GM12875 (cell line): ENCODE data around the gene TENM3.

Experiments used
- H3K4me3 ChIP-seq: one replicate; pipeline ENCODE4 v1.5.1; 2011; ENCODE audit warnings: low read depth, low read length, control low read depth
- TF ChIP-seq, protein P1 (sequence below): IDR thresholded peaks from 2 replicates; pipeline ENCODE4 v1.5.1; 2011; ENCODE audit warnings: low read depth, mild to moderate bottlenecking, control low read depth, inconsistent platforms, low read length, moderate library complexity, borderline replicate concordance; ENCODE audit not compliant: insufficient read depth

The TENM3 gene

DNA sequence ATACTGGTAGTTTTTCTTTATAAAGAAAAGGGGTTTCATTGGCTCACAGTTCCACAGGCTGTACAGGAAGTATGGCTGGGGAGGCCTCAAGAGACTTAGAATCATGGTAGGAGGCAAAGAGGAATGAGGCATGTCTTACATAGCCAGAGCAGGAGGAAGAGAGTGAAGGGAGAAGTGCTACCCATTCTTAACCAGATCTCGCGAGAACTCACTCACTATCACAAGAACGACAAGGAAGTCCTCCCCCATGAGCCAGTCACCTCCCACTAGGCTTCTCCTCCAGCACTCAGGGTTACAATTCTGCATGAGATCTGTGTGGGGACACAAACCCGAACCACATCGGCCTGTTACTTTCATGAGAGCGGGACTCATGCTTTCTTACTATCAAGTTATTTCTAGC is 240.5 kb downstream of the TENM3 start:
- TF ChIP-seq, protein P1, sequence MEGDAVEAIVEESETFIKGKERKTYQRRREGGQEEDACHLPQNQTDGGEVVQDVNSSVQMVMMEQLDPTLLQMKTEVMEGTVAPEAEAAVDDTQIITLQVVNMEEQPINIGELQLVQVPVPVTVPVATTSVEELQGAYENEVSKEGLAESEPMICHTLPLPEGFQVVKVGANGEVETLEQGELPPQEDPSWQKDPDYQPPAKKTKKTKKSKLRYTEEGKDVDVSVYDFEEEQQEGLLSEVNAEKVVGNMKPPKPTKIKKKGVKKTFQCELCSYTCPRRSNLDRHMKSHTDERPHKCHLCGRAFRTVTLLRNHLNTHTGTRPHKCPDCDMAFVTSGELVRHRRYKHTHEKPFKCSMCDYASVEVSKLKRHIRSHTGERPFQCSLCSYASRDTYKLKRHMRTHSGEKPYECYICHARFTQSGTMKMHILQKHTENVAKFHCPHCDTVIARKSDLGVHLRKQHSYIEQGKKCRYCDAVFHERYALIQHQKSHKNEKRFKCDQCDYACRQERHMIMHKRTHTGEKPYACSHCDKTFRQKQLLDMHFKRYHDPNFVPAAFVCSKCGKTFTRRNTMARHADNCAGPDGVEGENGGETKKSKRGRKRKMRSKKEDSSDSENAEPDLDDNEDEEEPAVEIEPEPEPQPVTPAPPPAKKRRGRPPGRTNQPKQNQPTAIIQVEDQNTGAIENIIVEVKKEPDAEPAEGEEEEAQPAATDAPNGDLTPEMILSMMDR, result no peak
- H3K4me3 ChIP-seq, result no peak overlapping the region

DNA sequence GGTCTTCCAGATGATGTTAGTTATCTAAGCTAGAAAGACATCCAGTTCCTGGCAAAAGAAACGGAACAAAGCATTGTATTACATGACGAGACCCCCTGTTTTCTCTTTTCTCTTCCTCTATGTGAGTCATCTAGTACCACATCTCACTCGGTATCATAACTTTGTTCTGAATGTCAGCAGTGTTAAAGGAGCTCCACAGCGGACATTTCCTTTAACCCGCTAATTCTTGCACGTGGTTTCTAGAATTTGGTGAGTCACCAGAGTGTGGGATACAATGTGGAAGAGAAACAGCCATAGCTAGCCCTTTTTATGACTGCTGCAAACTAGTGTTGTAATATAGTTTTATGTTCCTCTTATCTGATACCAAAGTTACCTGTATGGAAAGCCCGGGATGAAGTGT is 243.7 kb downstream of the TENM3 start:
- TF ChIP-seq, protein P1, result no peak
- H3K4me3 ChIP-seq, result no peak overlapping the region

DNA sequence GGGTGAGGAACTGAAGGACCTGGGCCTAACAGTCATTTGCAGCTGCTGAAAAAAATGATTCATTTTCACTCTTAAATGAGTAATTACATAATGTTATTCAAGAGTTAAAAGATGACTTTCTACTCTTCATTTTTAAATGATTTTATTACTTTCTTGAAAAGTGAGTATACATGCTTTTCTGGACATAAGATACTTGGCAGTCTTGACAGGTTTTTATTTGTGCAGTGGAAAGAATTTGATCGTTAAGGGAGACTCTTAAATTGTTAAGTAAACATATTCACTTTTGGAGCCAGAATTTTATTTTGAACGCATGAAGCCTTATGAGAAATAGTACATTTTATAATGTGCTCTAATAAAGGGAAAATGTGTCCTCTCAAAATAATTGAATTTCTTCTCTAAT is 245.7 kb downstream of the TENM3 start:
- no peak overlapping the region for H3K4me3 ChIP-seq
- TF ChIP-seq, protein P1, result no peak

DNA sequence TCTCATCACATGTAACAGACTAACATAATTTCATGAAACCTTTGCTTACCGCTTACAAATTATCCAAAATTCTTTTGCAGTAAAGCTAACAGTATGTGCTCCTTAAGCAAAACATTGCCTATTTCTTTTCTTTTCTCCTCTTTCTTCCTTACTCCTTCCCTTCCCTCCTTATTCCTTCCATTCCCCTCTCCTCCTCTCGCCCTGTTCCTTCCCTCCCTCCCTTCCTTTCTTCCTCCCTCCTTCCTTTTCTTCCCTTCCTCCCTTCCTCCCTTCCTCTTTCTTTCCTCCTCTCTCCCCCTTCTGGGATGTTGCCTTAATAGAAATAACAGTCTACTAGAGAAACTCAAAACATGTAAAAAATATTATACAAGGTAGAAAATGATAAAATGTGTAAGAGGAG is 246.4 kb downstream of the TENM3 start:
- H3K4me3 ChIP-seq, result no peak overlapping the region
- TF ChIP-seq, protein P1, result no peak

DNA sequence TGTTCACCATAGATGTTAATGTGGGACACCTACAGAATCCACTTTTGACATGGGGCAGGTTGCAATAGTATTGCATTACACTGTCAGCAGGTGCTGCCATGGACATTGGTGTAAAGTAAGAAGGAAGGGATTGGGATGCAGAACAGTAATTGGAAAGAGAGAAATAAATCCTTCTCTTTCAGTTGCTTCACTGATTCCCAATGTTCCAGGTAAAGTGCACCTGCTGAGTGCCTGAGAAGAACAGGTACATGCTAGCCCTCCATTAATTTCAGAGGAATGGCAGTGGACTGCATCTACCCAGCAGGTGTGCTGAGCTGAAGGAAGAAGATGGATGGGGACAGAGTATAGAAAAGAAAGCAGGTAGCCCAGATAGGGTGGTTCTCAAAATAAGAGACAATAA is 248.5 kb downstream of the TENM3 start:
- TF ChIP-seq, protein P1, result no peak

DNA sequence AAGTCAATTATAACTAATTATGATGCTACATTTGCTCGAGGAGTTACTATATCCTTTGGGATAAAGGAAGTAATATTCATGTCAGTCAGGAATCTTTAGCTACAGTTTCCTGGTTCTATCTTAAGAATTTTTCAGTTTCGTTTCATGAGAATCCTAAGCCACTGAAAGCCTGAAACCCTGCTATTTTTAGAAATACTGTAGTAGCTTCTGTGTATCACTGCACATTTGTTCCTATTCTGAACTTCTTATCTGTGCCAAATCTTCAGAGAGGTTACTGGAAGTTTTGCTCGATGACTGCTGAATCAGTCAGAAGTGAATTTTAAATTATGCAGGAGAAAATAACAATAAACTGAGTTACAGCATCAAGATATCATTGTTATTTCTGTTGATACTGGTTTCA is 249.2 kb downstream of the TENM3 start:
- TF ChIP-seq, protein P1, result no peak
- no peak overlapping the region for H3K4me3 ChIP-seq

More for the DNA sequence above, 248.5 kb downstream of the TENM3 start:
- no peak overlapping the region for H3K4me3 ChIP-seq

DNA sequence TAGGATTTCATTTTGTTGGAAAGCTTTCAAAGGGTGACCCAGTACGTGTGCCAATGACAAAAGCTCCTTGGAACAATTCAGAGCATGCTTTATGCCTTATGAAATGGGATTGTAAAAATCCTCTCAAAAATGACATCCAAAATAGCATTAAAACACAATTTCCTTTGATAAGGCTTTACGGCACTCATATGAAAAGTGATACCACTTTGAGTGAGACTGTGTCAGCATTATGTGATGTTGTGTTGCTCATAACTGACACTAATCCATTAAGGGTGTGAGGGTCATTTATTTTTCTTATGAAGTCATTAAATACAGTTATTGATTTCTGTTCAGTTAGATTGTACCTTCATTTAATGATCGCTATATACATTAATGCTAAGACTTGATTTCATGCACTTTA is 250.2 kb downstream of the TENM3 start:
- TF ChIP-seq, protein P1, result no peak
- H3K4me3 ChIP-seq, result no peak overlapping the region
